Caco-2 (cell line): ENCODE data around the gene BHLHE41. TPM values are rescaled to one million over a fixed set of nuclear protein-coding genes. Genes with fewer than 3 reads are reported as not detected.

Experiments
- BruUV-seq: library from RNA; stranded (reverse); fragments of 400-500 nt; replicated peaks from 2 replicates; lab custom pipeline; 2021; lab: Mats Ljungman, UMichigan
- CTCF ChIA-PET: fragments of 300-600 bp; sonication (Branson Sonifier 250); formaldehyde crosslinking; loops from one replicate; lab custom pipeline; 2022; ENCODE audit warnings: antibody characterized with exemption; lab: Charles Lee
- POLR2A ChIA-PET: fragments of 300-600 bp; sonication (Branson Sonifier 250); formaldehyde crosslinking; loops from one replicate; lab custom pipeline; 2022; ENCODE audit warnings: antibody characterized with exemption; lab: Charles Lee
- DNase-seq, 2 experiments: peaks; one replicate each; pipeline versions ENCODE4 v3.0.0 to v3.0.0-alpha.2; 2020 to 2022
- H3K27me3 ChIP-seq: replicated peaks from 2 replicates; pipeline ENCODE4 v1.6.0; 2011; ENCODE audit warnings: low read length; ENCODE audit not compliant: control insufficient read depth, insufficient read depth
- H3K36me3 ChIP-seq: 2 replicates; pipeline ENCODE4 v1.5.1; 2011; ENCODE audit warnings: low read length; ENCODE audit not compliant: control insufficient read depth, insufficient read depth
- H3K4me1 ChIP-seq: fragments of 250-450 bp; sonication (Bioruptor Pico); 2 replicates; pipeline ENCODE4 v1.5.1; 2020; ENCODE audit warnings: mild to moderate bottlenecking
- H3K4me3 ChIP-seq: 2 replicates; pipeline ENCODE4 v1.5.1; 2011; ENCODE audit warnings: low read depth, mild to moderate bottlenecking, control low read depth, low read length
- H3K9me3 ChIP-seq: fragments of 250-450 bp; sonication (Bioruptor Pico); 2 replicates; pipeline ENCODE4 v1.5.1; 2020; ENCODE audit warnings: mild to moderate bottlenecking, moderate library complexity
- H3K27ac Mint-ChIP-seq: one replicate; pipeline ENCODE4 v1.8.0; 2022; ENCODE audit warnings: mixed read lengths; ENCODE audit not compliant: unreplicated experiment
- H3K27me3 Mint-ChIP-seq: one replicate; pipeline ENCODE4 v1.8.0; 2022; ENCODE audit warnings: mixed read lengths; ENCODE audit not compliant: insufficient read depth, unreplicated experiment
- H3K36me3 Mint-ChIP-seq: one replicate; pipeline ENCODE4 v1.8.0; 2022; ENCODE audit warnings: mild to moderate bottlenecking, mixed read lengths; ENCODE audit not compliant: insufficient read depth, unreplicated experiment
- H3K4me1 Mint-ChIP-seq: one replicate; pipeline ENCODE4 v1.8.0; 2022; ENCODE audit warnings: low read depth, mixed read lengths; ENCODE audit not compliant: unreplicated experiment
- H3K4me3 Mint-ChIP-seq: one replicate; pipeline ENCODE4 v1.8.0; 2022; ENCODE audit warnings: mild to moderate bottlenecking, moderate library complexity, mixed read lengths; ENCODE audit not compliant: unreplicated experiment
- H3K9me3 Mint-ChIP-seq: one replicate; pipeline ENCODE4 v1.8.0; 2022; ENCODE audit warnings: mixed read lengths; ENCODE audit not compliant: unreplicated experiment
- intact Hi-C: fragments of 100-400 bp; cut with micrococcal nuclease; formaldehyde crosslinking; loops from one replicate; pipeline ENCODE4 v1.10.0; 2022; ENCODE audit not compliant: unreplicated experiment
- total RNA-seq: library from RNA; stranded (reverse); gene quantifications from 2 replicates; pipeline ENCODE4 v1.2.3, GENCODE V29; 2022
- TF ChIP-seq, protein P1 (sequence below), 2 experiments: fragments of 200-600 bp in 1 of 2; IDR thresholded peaks; 1 replicate in 1 of 2; 2 replicates in 1 of 2; pipeline versions ENCODE4 v1.5.1 to v1.8.0; 2011 to 2022; ENCODE audit warnings: antibody characterized with exemption in 1 of 2, control low read depth in 1 of 2, inconsistent platforms in 1 of 2, low read depth in 1 of 2, low read length in 1 of 2, mild to moderate bottlenecking in 1 of 2, moderate library complexity in 1 of 2; ENCODE audit not compliant: insufficient read depth in 1 of 2, severe bottlenecking in 1 of 2, unreplicated experiment in 1 of 2

The BHLHE41 gene
- total RNA-seq, 1 experiment from 2014 or later: 3.2 TPM

DNA sequence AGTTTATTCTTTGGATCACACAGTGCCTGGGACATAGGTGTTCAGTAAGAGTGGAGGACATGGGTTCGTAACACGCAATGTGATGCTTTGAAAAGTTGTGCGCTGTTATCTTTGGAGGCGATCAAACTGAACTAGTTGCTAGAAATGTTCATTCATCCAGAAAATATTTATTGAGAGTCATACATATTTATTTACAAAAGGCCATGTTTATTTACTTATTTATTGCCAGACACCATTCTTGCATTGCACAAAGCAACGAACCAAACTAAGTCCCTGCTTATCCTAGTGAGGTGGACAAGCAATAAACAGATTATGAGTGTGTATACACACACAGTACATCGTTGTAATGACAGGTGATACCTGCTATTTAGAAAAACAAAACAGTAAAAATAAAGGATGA, 12.6 kb downstream of the BHLHE41 start:
- intact Hi-C loops: loop anchor here (5.0 to 10.0 kb wide), 2 partner anchors 315 to 723 kb away; partner anchors contain the start of gene ITPR2

DNA sequence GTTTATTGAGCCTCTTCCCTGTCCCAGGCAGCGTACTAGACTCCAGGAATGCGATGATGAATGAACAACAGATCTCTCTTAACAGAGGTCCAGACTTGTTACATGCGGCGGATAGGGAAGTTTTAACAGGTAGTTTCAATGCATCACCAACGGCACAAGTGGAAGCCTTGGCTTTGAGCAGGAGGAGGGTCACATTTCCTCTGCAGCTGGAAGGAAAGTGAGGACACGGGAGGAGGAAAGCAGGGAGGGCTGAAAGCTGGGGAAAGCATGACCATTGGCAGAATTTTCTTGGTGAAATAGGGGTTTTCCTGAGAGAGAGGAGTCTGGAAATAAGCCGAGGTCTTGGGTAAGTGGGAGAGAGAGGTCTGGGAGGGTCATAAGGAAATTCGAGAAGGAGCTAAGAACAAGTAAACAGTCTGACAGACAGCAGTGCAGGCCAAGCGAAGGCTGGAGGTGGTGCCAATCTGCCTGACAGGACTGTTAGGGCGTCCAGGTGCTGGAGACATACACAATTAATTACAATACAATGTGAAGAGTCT, 15.4 kb downstream of the BHLHE41 start:
- no peaks in the 10 kb centered on the region for H3K27me3 Mint-ChIP-seq
- H3K27ac Mint-ChIP-seq: no peak overlapping the region
- intact Hi-C loops: no loop called here
- POLR2A ChIA-PET: no interaction called here
- H3K27me3 ChIP-seq: no peaks in the 10 kb centered on the region
- no peak for DNase-seq
- CTCF ChIA-PET: no interaction called here
- H3K4me3 ChIP-seq: no peak overlapping the region
- no TSS peak for BruUV-seq
- H3K9me3 Mint-ChIP-seq: no peaks in the 10 kb centered on the region
- H3K4me1 ChIP-seq: peaks cover 14% of the 10 kb centered on the region
- no peaks in the 10 kb centered on the region for H3K36me3 ChIP-seq
- TF ChIP-seq, protein P1, sequence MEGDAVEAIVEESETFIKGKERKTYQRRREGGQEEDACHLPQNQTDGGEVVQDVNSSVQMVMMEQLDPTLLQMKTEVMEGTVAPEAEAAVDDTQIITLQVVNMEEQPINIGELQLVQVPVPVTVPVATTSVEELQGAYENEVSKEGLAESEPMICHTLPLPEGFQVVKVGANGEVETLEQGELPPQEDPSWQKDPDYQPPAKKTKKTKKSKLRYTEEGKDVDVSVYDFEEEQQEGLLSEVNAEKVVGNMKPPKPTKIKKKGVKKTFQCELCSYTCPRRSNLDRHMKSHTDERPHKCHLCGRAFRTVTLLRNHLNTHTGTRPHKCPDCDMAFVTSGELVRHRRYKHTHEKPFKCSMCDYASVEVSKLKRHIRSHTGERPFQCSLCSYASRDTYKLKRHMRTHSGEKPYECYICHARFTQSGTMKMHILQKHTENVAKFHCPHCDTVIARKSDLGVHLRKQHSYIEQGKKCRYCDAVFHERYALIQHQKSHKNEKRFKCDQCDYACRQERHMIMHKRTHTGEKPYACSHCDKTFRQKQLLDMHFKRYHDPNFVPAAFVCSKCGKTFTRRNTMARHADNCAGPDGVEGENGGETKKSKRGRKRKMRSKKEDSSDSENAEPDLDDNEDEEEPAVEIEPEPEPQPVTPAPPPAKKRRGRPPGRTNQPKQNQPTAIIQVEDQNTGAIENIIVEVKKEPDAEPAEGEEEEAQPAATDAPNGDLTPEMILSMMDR (IDR thresholded peaks at IDR 0.05; ENCODE audit: insufficient read depth in 1 of 2, low read depth in 1 of 2, low read length in 1 of 2, severe bottlenecking in 1 of 2, unreplicated experiment in 1 of 2): no peak
- H3K9me3 ChIP-seq: no peaks in the 10 kb centered on the region
- peaks cover 8% of the 10 kb centered on the region for H3K36me3 Mint-ChIP-seq
- H3K4me3 Mint-ChIP-seq: no peak overlapping the region
- H3K4me1 Mint-ChIP-seq: peaks cover 17% of the 10 kb centered on the region

More for the DNA sequence above, 12.6 kb downstream of the BHLHE41 start:
- Histone ChIP-seq H3K4me3 (no peak overlapping the region), H3K36me3 (no peaks in the 10 kb centered on the region), H3K9me3 (no peaks in the 10 kb centered on the region), H3K27me3 (no peaks in the 10 kb centered on the region), H3K4me1 (peaks cover 23% of the 10 kb centered on the region)
- no TSS peak for BruUV-seq
- ChIA-PET POLR2A (no interaction called here), CTCF (interaction anchor here (1.0 kb wide), 1 partner anchor 15 kb away, joined by 3 read pairs; no protein-coding TSS in a partner anchor)
- H3K27ac Mint-ChIP-seq: peak overlapping the region; percentile 2
- H3K9me3 Mint-ChIP-seq: no peaks in the 10 kb centered on the region
- DNase-seq: no peak
- H3K4me1 Mint-ChIP-seq: peaks cover 17% of the 10 kb centered on the region
- H3K36me3 Mint-ChIP-seq: peaks cover 13% of the 10 kb centered on the region
- H3K27me3 Mint-ChIP-seq: no peaks in the 10 kb centered on the region
- TF ChIP-seq, protein P1 (IDR thresholded peaks at IDR 0.05; ENCODE audit: insufficient read depth in 1 of 2, low read depth in 1 of 2, low read length in 1 of 2, severe bottlenecking in 1 of 2, unreplicated experiment in 1 of 2): no peak
- H3K4me3 Mint-ChIP-seq: peak overlapping the region; percentile 78

DNA sequence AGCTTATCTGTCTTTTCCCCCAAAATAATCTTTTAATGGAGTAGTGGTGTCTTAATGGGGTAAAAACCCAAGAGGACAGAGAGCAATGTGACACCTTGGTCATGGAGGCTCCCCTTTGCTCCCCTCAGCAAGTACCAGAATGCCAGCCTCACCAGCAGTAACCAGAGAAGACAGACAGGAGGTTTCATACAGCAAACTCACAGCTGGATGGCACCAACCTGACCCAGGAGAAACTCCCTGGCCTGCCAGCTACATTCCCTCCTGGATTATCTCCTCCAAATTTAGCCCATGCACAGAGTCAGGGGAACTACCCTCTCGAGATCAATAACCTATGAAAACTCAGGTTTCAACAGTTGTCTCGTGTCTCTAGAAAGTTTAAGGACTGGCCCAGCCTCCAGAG, 15.9 kb downstream of the BHLHE41 start:
- no peak for DNase-seq
- H3K27ac Mint-ChIP-seq: no peak overlapping the region
- intact Hi-C loops: no loop called here
- H3K4me1 Mint-ChIP-seq: peaks cover 17% of the 10 kb centered on the region
- H3K36me3 Mint-ChIP-seq: peaks cover 3% of the 10 kb centered on the region
- H3K4me3 Mint-ChIP-seq: no peak overlapping the region
- ChIA-PET POLR2A (no interaction called here), CTCF (no interaction called here)
- no TSS peak for BruUV-seq
- Histone ChIP-seq H3K4me3 (no peak overlapping the region), H3K36me3 (no peaks in the 10 kb centered on the region), H3K27me3 (no peaks in the 10 kb centered on the region), H3K9me3 (no peaks in the 10 kb centered on the region), H3K4me1 (peaks cover 14% of the 10 kb centered on the region)
- H3K9me3 Mint-ChIP-seq: no peaks in the 10 kb centered on the region
- TF ChIP-seq, protein P1 (IDR thresholded peaks at IDR 0.05; ENCODE audit: insufficient read depth in 1 of 2, low read depth in 1 of 2, low read length in 1 of 2, severe bottlenecking in 1 of 2, unreplicated experiment in 1 of 2): no peak
- no peaks in the 10 kb centered on the region for H3K27me3 Mint-ChIP-seq
